HEK293T (cell line): ENCODE results near the gene MOCOS.

Experiments
- FOXK2 ChIP-seq: fragments of 450-650 bp; IDR thresholded peaks from 2 replicates; pipeline ENCODE4 v1.6.1; 2016; ENCODE audit warnings: mild to moderate bottlenecking
- FOXM1 ChIP-seq: fragments of 450-650 bp; IDR thresholded peaks from 2 replicates; pipeline ENCODE4 v1.6.1; 2017; ENCODE audit warnings: mild to moderate bottlenecking, borderline replicate concordance
- SP1 ChIP-seq: fragments of 450-650 bp; IDR thresholded peaks from 2 replicates; pipeline ENCODE4 v1.6.1; 2017

DNA sequence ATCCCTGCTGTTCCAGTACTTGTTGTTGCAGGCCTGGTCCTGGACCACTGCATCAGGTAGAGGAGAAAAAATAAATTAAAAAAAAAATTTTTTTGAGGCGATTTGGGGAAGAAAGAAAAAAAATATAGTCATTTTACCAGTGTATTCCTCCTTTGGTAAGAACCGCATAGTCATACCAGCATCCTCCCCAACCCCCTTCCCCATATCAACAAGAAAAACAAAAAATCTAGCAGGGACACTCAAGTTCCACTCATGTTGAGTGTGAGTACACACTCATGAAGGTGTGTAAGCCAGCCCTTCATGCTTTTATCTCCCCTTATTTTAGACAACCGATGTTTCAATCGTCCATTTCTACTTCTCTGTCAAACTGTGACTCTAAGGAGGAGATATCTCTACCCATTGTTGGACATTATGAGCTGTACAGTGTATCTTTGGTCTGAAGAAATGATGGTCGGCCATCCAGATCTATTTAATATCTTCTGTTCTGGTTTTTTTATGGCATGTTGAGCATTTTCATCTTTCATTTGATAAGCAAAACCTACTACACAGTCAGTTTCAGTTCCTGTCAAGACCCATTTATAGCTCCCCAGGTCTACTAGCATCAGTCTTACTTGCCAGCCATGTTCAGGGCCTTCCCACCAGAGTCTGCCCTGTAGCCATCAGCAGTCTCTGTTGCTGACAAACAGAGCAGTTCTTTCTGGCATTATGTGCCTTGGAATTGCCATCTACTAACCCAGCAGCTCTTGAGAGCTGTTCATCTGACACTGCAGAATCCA is 37.6 kb upstream of the MOCOS start:
- TF ChIP-seq FOXK2: no peak
- TF ChIP-seq SP1: no peak
- no peak for TF ChIP-seq FOXM1
